GM23338 (cell line): ENCODE results near the gene PRKAR1A. TPM values are rescaled to one million over a fixed set of nuclear protein-coding genes. Genes with fewer than 3 reads are reported as not detected.

Source experiments
- ATAC-seq: fragments of 200-7000 bp; cut with Tn5 transposase; 3 replicates; pipeline ENCODE4 v1.9.1; 2020
- DNase-seq: peaks from one replicate; pipeline ENCODE4 v3.0.0-alpha.2; 2015; ENCODE audit warnings: low spot score
- H2AFZ ChIP-seq: fragments of 200-600 bp; sonication (generic); 2 replicates; pipeline ENCODE4 v1.8.0; 2016; ENCODE audit warnings: antibody characterized with exemption, mild to moderate bottlenecking, moderate library complexity
- H3F3A ChIP-seq: fragments of 200-600 bp; sonication (generic); replicated peaks from 2 replicates; pipeline ENCODE4 v1.8.0; 2017; ENCODE audit warnings: antibody characterized with exemption, mixed run types, low read depth
- H3K27ac ChIP-seq: fragments of 200-600 bp; sonication (generic); 2 replicates; pipeline ENCODE4 v1.6.1; 2016; ENCODE audit warnings: low read depth
- H3K27me3 ChIP-seq: fragments of 200-600 bp; sonication (generic); 2 replicates; pipeline ENCODE4 v1.8.0; 2016; ENCODE audit warnings: mild to moderate bottlenecking, mixed run types, moderate library complexity; ENCODE audit not compliant: insufficient read depth
- H3K36me3 ChIP-seq: fragments of 200-600 bp; sonication (generic); 2 replicates; pipeline ENCODE4 v1.8.0; 2016; ENCODE audit warnings: mild to moderate bottlenecking; ENCODE audit not compliant: insufficient read depth
- H3K4me1 ChIP-seq: fragments of 200-600 bp; sonication (generic); 2 replicates; pipeline ENCODE4 v1.8.0; 2016; ENCODE audit warnings: mild to moderate bottlenecking, moderate library complexity; ENCODE audit not compliant: insufficient read depth
- H3K4me2 ChIP-seq: fragments of 200-600 bp; sonication (generic); 2 replicates; pipeline ENCODE4 v1.7.1; 2017; ENCODE audit warnings: mixed run types
- H3K4me3 ChIP-seq: fragments of 200-600 bp; sonication (generic); 2 replicates; pipeline ENCODE4 v1.6.1; 2016; ENCODE audit warnings: mixed run types
- H3K79me2 ChIP-seq: fragments of 200-600 bp; sonication (generic); replicated peaks from 2 replicates; pipeline ENCODE4 v1.8.0; 2017; ENCODE audit warnings: mild to moderate bottlenecking; ENCODE audit not compliant: insufficient read depth
- H3K9me2 ChIP-seq: fragments of 200-600 bp; sonication (generic); 2 replicates; pipeline ENCODE4 v1.8.0; 2017; ENCODE audit not compliant: insufficient read depth
- H4K20me1 ChIP-seq: fragments of 200-600 bp; sonication (generic); replicated peaks from 2 replicates; pipeline ENCODE4 v1.8.0; 2017; ENCODE audit warnings: mild to moderate bottlenecking; ENCODE audit not compliant: insufficient read depth
- H3K27ac Mint-ChIP-seq: 2 replicates; pipeline ENCODE4 v1.8.0; 2020; ENCODE audit warnings: inconsistent platforms, mild to moderate bottlenecking, moderate library complexity, mixed read lengths
- H3K27me3 Mint-ChIP-seq: 3 replicates; pipeline ENCODE4 v1.8.0; 2022; ENCODE audit warnings: low read depth, mild to moderate bottlenecking, moderate library complexity, mixed read lengths, inconsistent platforms; ENCODE audit not compliant: insufficient read depth, poor library complexity
- H3K36me3 Mint-ChIP-seq: 3 replicates; pipeline ENCODE4 v1.8.0; 2021; ENCODE audit warnings: low read depth, mild to moderate bottlenecking, inconsistent platforms, moderate library complexity, mixed read lengths
- H3K4me1 Mint-ChIP-seq: 3 replicates; pipeline ENCODE4 v1.8.0; 2020; ENCODE audit warnings: mild to moderate bottlenecking, inconsistent platforms, mixed read lengths
- H3K4me3 Mint-ChIP-seq: 3 replicates; pipeline ENCODE4 v1.8.0; 2021; ENCODE audit warnings: moderate library complexity, mild to moderate bottlenecking, inconsistent platforms, mixed read lengths
- H3K9me3 Mint-ChIP-seq: 3 replicates; pipeline ENCODE4 v1.8.0; 2020; ENCODE audit warnings: moderate library complexity, mild to moderate bottlenecking, inconsistent platforms, mixed read lengths
- CREB1 ChIP-seq: fragments of 250-450 bp; sonication (Bioruptor Pico); IDR thresholded peaks from 2 replicates; pipeline ENCODE4 v1.5.0; 2020; ENCODE audit warnings: low read depth, mild to moderate bottlenecking, moderate library complexity
- ETS1 ChIP-seq: IDR thresholded peaks from 2 replicates; pipeline ENCODE4 v1.6.1; 2016; ENCODE audit warnings: antibody characterized with exemption
- EZH2 ChIP-seq: fragments of 200-600 bp; sonication (generic); IDR thresholded peaks from one replicate; pipeline ENCODE4 v1.8.0; 2017; ENCODE audit warnings: antibody characterized with exemption, mild to moderate bottlenecking, low read depth; ENCODE audit not compliant: unreplicated experiment
- EZH2phosphoT487 ChIP-seq: fragments of 200-600 bp; sonication (generic); IDR thresholded peaks from one replicate; pipeline ENCODE4 v1.8.1; 2018; ENCODE audit warnings: antibody characterized with exemption; ENCODE audit not compliant: unreplicated experiment
- JUNB ChIP-seq: IDR thresholded peaks from one replicate; pipeline ENCODE4 v1.6.1; 2016; ENCODE audit warnings: antibody characterized with exemption; ENCODE audit not compliant: unreplicated experiment
- NANOG ChIP-seq: IDR thresholded peaks from 2 replicates; pipeline ENCODE4 v1.6.1; 2016; ENCODE audit warnings: antibody characterized with exemption, borderline replicate concordance
- POLR2AphosphoS5 ChIP-seq: IDR thresholded peaks from 2 replicates; pipeline ENCODE4 v1.6.1; 2016; ENCODE audit warnings: antibody characterized with exemption, low read depth
- REST ChIP-seq: IDR thresholded peaks from one replicate; pipeline ENCODE4 v1.6.1; 2018; ENCODE audit warnings: antibody characterized with exemption; ENCODE audit not compliant: unreplicated experiment
- STAT1 ChIP-seq: IDR thresholded peaks from one replicate; pipeline ENCODE4 v1.6.1; 2016; ENCODE audit warnings: antibody characterized with exemption; ENCODE audit not compliant: unreplicated experiment
- ZNF114 ChIP-seq: fragments of 250-450 bp; sonication (Bioruptor Pico); IDR thresholded peaks from 2 replicates; pipeline ENCODE4 v1.5.0; 2020; ENCODE audit warnings: mild to moderate bottlenecking, moderate library complexity
- ZNF331 ChIP-seq: fragments of 250-450 bp; sonication (Bioruptor Pico); IDR thresholded peaks from 2 replicates; pipeline ENCODE4 v1.5.0; 2020; ENCODE audit warnings: low read depth, mild to moderate bottlenecking, moderate library complexity
- ZNF462 ChIP-seq: fragments of 250-450 bp; sonication (Bioruptor Pico); IDR thresholded peaks from 2 replicates; pipeline ENCODE4 v1.5.0; 2020; ENCODE audit warnings: mild to moderate bottlenecking, moderate library complexity
- polyA plus RNA-seq: library from polyadenylated mRNA; unstranded; fragments of >200 nt; fragmentation: Nextera tagmentation; extraction: Ambion mirVana; gene quantifications from 2 replicates; pipeline ENCODE4 v1.2.1, GENCODE V29; 2016
- total RNA-seq: library from RNA; depleted of rRNA; stranded (reverse); fragments of >200 nt; shearing (Covaris generic); gene quantifications from 2 replicates; pipeline ENCODE4 v1.2.3, GENCODE V29; 2014
- TF ChIP-seq, protein P1 (sequence below), 2 experiments: fragments of 200-600 bp in 1 of 2; sonication (generic) in 1 of 2; conservative IDR thresholded peaks; 2 replicates each; pipeline versions ENCODE4 v1.5.1 to v1.6.1; 2016 to 2017; ENCODE audit warnings: antibody characterized with exemption in 2 of 2, low read depth in 2 of 2, mild to moderate bottlenecking in 2 of 2, moderate library complexity in 1 of 2

PRKAR1A gene
- total and polyA plus RNA-seq, 2 experiments from 2014 or later, result 90.1 to 100 TPM

- Histone ChIP-seq H3K4me1 (no peaks in the 10 kb centered on the region), H3K9me2 (no peaks in the 10 kb centered on the region), H3K79me2 (no peaks in the 10 kb centered on the region), H2AFZ (no peak overlapping the region), H3K4me3 (no peak overlapping the region), H4K20me1 (no peaks in the 10 kb centered on the region), H3F3A (no peaks in the 10 kb centered on the region), H3K4me2 (no peak overlapping the region), H3K27ac (no peak overlapping the region), H3K27me3 (no peaks in the 10 kb centered on the region), H3K36me3 (no peaks in the 10 kb centered on the region)
- H3K4me1 Mint-ChIP-seq, result peaks cover 10% of the 10 kb centered on the region; the same call in 2 of the 3 replicates
- 0 out of 3 replicates have a peak, but pooled peaks cover 2% of the 10 kb centered on the region for H3K36me3 Mint-ChIP-seq
- no peak for TF ChIP-seq ZNF462 (CRISPR knock-in tag)
- TF ChIP-seq ETS1, result no peak
- TF ChIP-seq REST, result no peak
- TF ChIP-seq STAT1, result no peak
- no peak for TF ChIP-seq CREB1 (CRISPR knock-in tag)
- TF ChIP-seq POLR2AphosphoS5, result no peak
- TF ChIP-seq ZNF114 (CRISPR knock-in tag), result no peak
- no peak for TF ChIP-seq JUNB
- TF ChIP-seq EZH2phosphoT487, result no peak
- TF ChIP-seq EZH2, result no peak
- TF ChIP-seq ZNF331 (CRISPR knock-in tag), result no peak
- TF ChIP-seq NANOG, result no peak
- TF ChIP-seq, protein P1, sequence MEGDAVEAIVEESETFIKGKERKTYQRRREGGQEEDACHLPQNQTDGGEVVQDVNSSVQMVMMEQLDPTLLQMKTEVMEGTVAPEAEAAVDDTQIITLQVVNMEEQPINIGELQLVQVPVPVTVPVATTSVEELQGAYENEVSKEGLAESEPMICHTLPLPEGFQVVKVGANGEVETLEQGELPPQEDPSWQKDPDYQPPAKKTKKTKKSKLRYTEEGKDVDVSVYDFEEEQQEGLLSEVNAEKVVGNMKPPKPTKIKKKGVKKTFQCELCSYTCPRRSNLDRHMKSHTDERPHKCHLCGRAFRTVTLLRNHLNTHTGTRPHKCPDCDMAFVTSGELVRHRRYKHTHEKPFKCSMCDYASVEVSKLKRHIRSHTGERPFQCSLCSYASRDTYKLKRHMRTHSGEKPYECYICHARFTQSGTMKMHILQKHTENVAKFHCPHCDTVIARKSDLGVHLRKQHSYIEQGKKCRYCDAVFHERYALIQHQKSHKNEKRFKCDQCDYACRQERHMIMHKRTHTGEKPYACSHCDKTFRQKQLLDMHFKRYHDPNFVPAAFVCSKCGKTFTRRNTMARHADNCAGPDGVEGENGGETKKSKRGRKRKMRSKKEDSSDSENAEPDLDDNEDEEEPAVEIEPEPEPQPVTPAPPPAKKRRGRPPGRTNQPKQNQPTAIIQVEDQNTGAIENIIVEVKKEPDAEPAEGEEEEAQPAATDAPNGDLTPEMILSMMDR (conservative IDR thresholded peaks at IDR 0.05; ENCODE audit: low read depth in 2 of 2), result no peak
- H3K27ac Mint-ChIP-seq, result no peak overlapping the region
- peaks cover 3% of the 10 kb centered on the region; the same call in 1 of the 3 replicates for H3K9me3 Mint-ChIP-seq
- DNase-seq (no peak), ATAC-seq (no peak)
- no peak overlapping the region for H3K4me3 Mint-ChIP-seq
- no peaks in the 10 kb centered on the region for H3K27me3 Mint-ChIP-seq
These were observed 31.3 kb upstream of the PRKAR1A start for GRCh38 chr17:68480885-68481284.
